ENCODE measurements around the gene PDK1. TPM values are rescaled to one million over a fixed set of nuclear protein-coding genes. Genes with fewer than 3 reads are reported as not detected.

Gene PDK1
- 619 and 1,005 TPM in 2 replicates for total RNA-seq
- polyA plus RNA-seq = 383 and 432 TPM in 2 replicates

GRCh38 chr2:172555522-172556283 is at the start of gene PDK1:
PDK1 (plus strand) TSS chr2:172556090; CDS start chr2:172556151, 61 bp downstream.
- H3K27ac ChIP-seq = peak within 1 kb of the TSS; percentile 94
- no peaks in the 10 kb centered on the region for H3K36me3 ChIP-seq
- H3K27me3 ChIP-seq = no peaks in the 10 kb centered on the region
- DNase-seq (ENCODE audit: low read depth in 1 of 2, low spot score in 1 of 2) = peak; percentile 94
- peaks cover 43% of the 10 kb centered on the region for H3K4me1 ChIP-seq (ENCODE audit: low read depth)
- no peak for TF ChIP-seq CTCF (IDR thresholded peaks at IDR 0.05; ENCODE audit: low read depth, low read length)
- peak within 1 kb of the TSS; percentile 99 for H3K4me3 ChIP-seq
- no peaks in the 10 kb centered on the region for H3K9me3 ChIP-seq (ENCODE audit: low read depth)

- TF ChIP-seq CTCF (IDR thresholded peaks at IDR 0.05; ENCODE audit: low read depth, low read length) = no peak
Observed at GRCh38 chr2:172507199-172507598, 48.7 kb upstream of the PDK1 start.

GRCh38 chr2:172510088-172510487 is 45.8 kb upstream of the PDK1 start:
- Histone ChIP-seq H3K9me3 (ENCODE audit: low read depth) (no peaks in the 10 kb centered on the region), H3K27me3 (no peaks in the 10 kb centered on the region)
- no peak for TF ChIP-seq CTCF (IDR thresholded peaks at IDR 0.05; ENCODE audit: low read depth, low read length)

More at GRCh38 chr2:172507199-172507598, 48.7 kb upstream of the PDK1 start:
- no peaks in the 10 kb centered on the region for H3K4me1 ChIP-seq (ENCODE audit: low read depth)
- no peak for DNase-seq (ENCODE audit: low read depth in 1 of 2, low spot score in 1 of 2)
- no peaks in the 10 kb centered on the region for H3K27me3 ChIP-seq
- no peaks in the 10 kb centered on the region for H3K36me3 ChIP-seq
- no peak overlapping the region for H3K27ac ChIP-seq
- no peaks in the 10 kb centered on the region for H3K9me3 ChIP-seq (ENCODE audit: low read depth)
- H3K4me3 ChIP-seq = no peak overlapping the region

GRCh38 chr2:172510548-172510947 is 45.3 kb upstream of the PDK1 start:
- no peaks in the 10 kb centered on the region for H3K9me3 ChIP-seq (ENCODE audit: low read depth)
- H3K36me3 ChIP-seq = no peaks in the 10 kb centered on the region
- no peak for DNase-seq (ENCODE audit: low read depth in 1 of 2, low spot score in 1 of 2)
- H3K4me3 ChIP-seq = no peak overlapping the region
- H3K27ac ChIP-seq = no peak overlapping the region
- H3K27me3 ChIP-seq = no peaks in the 10 kb centered on the region
- no peak for TF ChIP-seq CTCF (IDR thresholded peaks at IDR 0.05; ENCODE audit: low read depth, low read length)
- no peaks in the 10 kb centered on the region for H3K4me1 ChIP-seq (ENCODE audit: low read depth)

More at GRCh38 chr2:172510088-172510487, 45.8 kb upstream of the PDK1 start:
- DNase-seq (ENCODE audit: low read depth in 1 of 2, low spot score in 1 of 2) = no peak
- no peaks in the 10 kb centered on the region for H3K36me3 ChIP-seq
- H3K27ac ChIP-seq = no peak overlapping the region
- H3K4me3 ChIP-seq = no peak overlapping the region
- H3K4me1 ChIP-seq (ENCODE audit: low read depth) = no peaks in the 10 kb centered on the region

GRCh38 chr2:172512810-172513523 is 42.9 kb upstream of the PDK1 start:
- no peaks in the 10 kb centered on the region for H3K9me3 ChIP-seq (ENCODE audit: low read depth)
- H3K27ac ChIP-seq = no peak overlapping the region
- no peaks in the 10 kb centered on the region for H3K27me3 ChIP-seq
- H3K4me3 ChIP-seq = no peak overlapping the region
- DNase-seq (ENCODE audit: low read depth in 1 of 2, low spot score in 1 of 2) = no peak
- no peak for TF ChIP-seq CTCF (IDR thresholded peaks at IDR 0.05; ENCODE audit: low read depth, low read length)
- H3K4me1 ChIP-seq (ENCODE audit: low read depth) = no peaks in the 10 kb centered on the region
- H3K36me3 ChIP-seq = no peaks in the 10 kb centered on the region

Data from cardiac muscle cell (in vitro differentiated cells and primary cell).